Lower lobe of right lung (tissue), 2 donors: ENCODE data around the gene SMOC1. TPM values are rescaled to one million over a fixed set of nuclear protein-coding genes. Genes with fewer than 3 reads are reported as not detected.

Source experiments
- ATAC-seq, 2 donors: fragments of 200-7000 bp; cut with Tn5 transposase; one replicate each; pipeline ENCODE4 v1.9.1; 2020 to 2022; ENCODE audit warnings: mild to moderate bottlenecking in 2 of 2, moderate library complexity in 2 of 2
- DNase-seq: peaks from one replicate; pipeline ENCODE4 v3.0.0-alpha.2; 2020
- H3K27ac ChIP-seq: fragments of 200-600 bp; one replicate; pipeline ENCODE4 v1.8.0; 2022
- H3K27me3 ChIP-seq: fragments of 200-600 bp; one replicate; pipeline ENCODE4 v1.8.0; 2022; ENCODE audit warnings: low read depth
- H3K36me3 ChIP-seq: fragments of 200-600 bp; one replicate; pipeline ENCODE4 v1.8.0; 2022; ENCODE audit warnings: mild to moderate bottlenecking
- H3K4me1 ChIP-seq: fragments of 200-600 bp; one replicate; pipeline ENCODE4 v1.8.0; 2022
- H3K4me3 ChIP-seq: fragments of 200-600 bp; one replicate; pipeline ENCODE4 v1.8.0; 2022; ENCODE audit warnings: mild to moderate bottlenecking
- H3K9me3 ChIP-seq: fragments of 200-600 bp; one replicate; pipeline ENCODE4 v1.8.0; 2022
- CTCF ChIP-seq: fragments of 200-600 bp; IDR thresholded peaks from one replicate; pipeline ENCODE4 v1.8.0; 2022; ENCODE audit warnings: antibody characterized with exemption, mild to moderate bottlenecking
- intact Hi-C: fragments of 100-400 bp; cut with DNase I; formaldehyde crosslinking; loops from one replicate; pipeline ENCODE4 v1.11.0; 2022
- total RNA-seq: library from RNA; stranded (reverse); fragmentation: NEBNext Ultra II Directional; extraction: Animal tissue kit (Norgen Biotek cat#: 25700); gene quantifications from one replicate; pipeline ENCODE4 v1.2.1, GENCODE V29; 2021
- donor health status: DM: no; HTN: yes; CAD: no; lungs with severe emphysema.

Gene SMOC1
- total RNA-seq, 1 donor from 2014 or later, result 1.1 TPM

- Histone ChIP-seq H3K27me3 (no peaks in the 10 kb centered on the region), H3K27ac (no peak overlapping the region), H3K9me3 (no peaks in the 10 kb centered on the region), H3K36me3 (no peaks in the 10 kb centered on the region), H3K4me3 (no peak overlapping the region), H3K4me1 (no peaks in the 10 kb centered on the region)
- TF ChIP-seq CTCF, result no peak
- intact Hi-C loops, result no loop called here
- DNase-seq (no peak), ATAC-seq (no peak)
These were observed 131.9 kb downstream of the SMOC1 start for GRCh38 chr14:70011098-70011497.

DNA sequence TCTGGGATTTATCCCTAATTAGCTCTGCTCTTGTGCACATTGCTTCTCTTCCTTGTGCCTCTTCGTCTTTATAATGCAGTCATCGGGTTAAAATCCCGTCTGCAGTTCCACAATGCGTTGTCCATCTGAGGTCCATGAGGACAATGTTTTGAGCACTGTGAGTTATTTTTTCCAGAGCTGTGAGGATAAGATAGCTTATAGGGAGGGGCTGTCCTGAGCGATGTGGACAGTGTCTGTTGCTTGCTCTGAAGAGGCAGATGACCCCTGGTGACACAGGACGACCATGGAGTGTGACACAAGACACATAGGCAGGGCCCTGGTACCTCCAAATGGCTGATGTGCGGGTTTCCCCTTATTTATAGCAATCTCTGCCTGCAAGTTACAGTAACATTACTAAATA is 132.5 kb downstream of the SMOC1 start:
- no peak for ATAC-seq

DNA sequence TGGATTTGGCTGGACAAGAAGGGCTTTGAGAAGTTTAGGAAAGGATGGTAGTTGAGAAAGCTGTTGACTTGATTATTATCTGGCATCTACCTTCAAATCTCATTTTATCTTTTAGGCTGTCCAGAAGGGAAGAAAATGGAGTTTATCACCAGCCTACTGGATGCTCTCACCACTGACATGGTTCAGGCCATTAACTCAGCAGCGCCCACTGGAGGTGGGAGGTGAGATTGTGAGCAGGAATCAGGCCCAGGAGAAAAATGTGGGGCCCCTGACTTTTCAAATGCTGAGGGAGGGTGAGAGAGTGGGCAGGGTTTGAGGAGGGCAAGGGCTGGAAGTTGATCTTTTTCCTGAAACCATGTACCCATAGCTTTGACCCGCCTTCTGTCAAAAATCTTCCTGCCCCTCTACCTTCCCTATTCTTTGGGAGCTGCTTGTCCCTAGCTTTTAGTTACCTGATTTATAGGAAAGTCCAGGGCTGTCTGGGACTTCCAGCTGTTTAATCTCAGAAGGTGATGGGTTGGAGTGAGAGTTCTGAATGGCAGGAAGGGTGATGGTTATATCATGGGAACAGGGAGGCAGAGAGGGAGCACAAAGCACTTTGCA is 134.2 kb downstream of the SMOC1 start:
- intact Hi-C loops, result no loop called here
- ATAC-seq (peak in 1 of 2 donors; percentile 33), DNase-seq (no peak)
- Histone ChIP-seq H3K27me3 (no peaks in the 10 kb centered on the region), H3K9me3 (no peaks in the 10 kb centered on the region), H3K27ac (no peak overlapping the region), H3K4me3 (no peak overlapping the region), H3K36me3 (no peaks in the 10 kb centered on the region), H3K4me1 (peaks cover 2% of the 10 kb centered on the region)
- peak; percentile 57 for TF ChIP-seq CTCF

More for the DNA sequence above, 132.5 kb downstream of the SMOC1 start:
- H3K27ac ChIP-seq, result no peak overlapping the region
- TF ChIP-seq CTCF, result no peak
- intact Hi-C loops, result no loop called here
- H3K9me3 ChIP-seq, result no peaks in the 10 kb centered on the region
- DNase-seq, result no peak
- H3K27me3 ChIP-seq, result no peaks in the 10 kb centered on the region
- H3K4me1 ChIP-seq, result no peaks in the 10 kb centered on the region
- H3K36me3 ChIP-seq, result no peaks in the 10 kb centered on the region
- no peak overlapping the region for H3K4me3 ChIP-seq

GRCh38 chr14:70014406-70015095 is 135.3 kb downstream of the SMOC1 start:
- TF ChIP-seq CTCF, result no peak

DNA sequence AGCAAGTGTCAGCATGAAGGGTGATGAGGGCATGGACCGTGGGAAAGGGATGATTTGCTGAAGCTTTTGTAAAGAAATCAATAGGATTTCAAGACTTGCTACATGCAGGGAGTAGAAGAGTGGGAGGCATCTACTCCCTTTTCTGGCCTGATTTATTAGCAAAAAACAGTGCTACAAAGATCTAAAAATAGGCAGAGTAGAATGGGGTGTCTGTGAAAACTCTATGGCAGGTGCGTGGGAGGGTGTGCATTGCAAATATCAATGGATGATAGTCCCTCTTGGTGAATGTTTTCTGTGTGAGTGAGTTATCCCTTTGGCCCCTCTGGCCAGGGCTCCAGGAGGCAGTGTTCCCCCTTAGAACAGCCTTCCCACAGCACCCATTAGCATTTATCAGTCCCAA is 139.0 kb downstream of the SMOC1 start:
- Histone ChIP-seq H3K27me3 (no peaks in the 10 kb centered on the region), H3K4me3 (no peak overlapping the region), H3K27ac (peak overlapping the region; percentile 63), H3K9me3 (no peaks in the 10 kb centered on the region), H3K36me3 (no peaks in the 10 kb centered on the region), H3K4me1 (peaks cover 11% of the 10 kb centered on the region)
- ATAC-seq (no peak), DNase-seq (no peak)
- TF ChIP-seq CTCF, result no peak
- intact Hi-C loops, result no loop called here

More at GRCh38 chr14:70014406-70015095, 135.3 kb downstream of the SMOC1 start:
- intact Hi-C loops, result no loop called here
- H3K4me1 ChIP-seq, result peaks cover 11% of the 10 kb centered on the region
- H3K9me3 ChIP-seq, result no peaks in the 10 kb centered on the region
- DNase-seq, result no peak
- H3K27ac ChIP-seq, result no peak overlapping the region
- no peak overlapping the region for H3K4me3 ChIP-seq
- ATAC-seq, result no peak
- no peaks in the 10 kb centered on the region for H3K27me3 ChIP-seq
- H3K36me3 ChIP-seq, result no peaks in the 10 kb centered on the region
